H9 (cell line): ENCODE measurements around the gene PPP1R12A. TPM values are rescaled to one million over a fixed set of nuclear protein-coding genes. Genes with fewer than 3 reads are reported as not detected.

Experiments used
- DNase-seq: peaks from one replicate; pipeline ENCODE4 v3.0.0-alpha.2; 2017
- H2AFZ ChIP-seq: one replicate; pipeline ENCODE4 v1.6.1; 2013; ENCODE audit warnings: mild to moderate bottlenecking, low read length, control low read depth, moderate library complexity
- H2AK5ac ChIP-seq: 2 replicates; pipeline ENCODE4 v1.6.1; 2013; ENCODE audit warnings: low read length, control low read depth, mixed read lengths; ENCODE audit not compliant: insufficient read length
- H2BK120ac ChIP-seq: one replicate; pipeline ENCODE4 v1.6.1; 2013; ENCODE audit warnings: low read depth, mild to moderate bottlenecking, low read length, control low read depth, inconsistent platforms; ENCODE audit not compliant: poor library complexity, severe bottlenecking
- H2BK12ac ChIP-seq: 2 replicates; pipeline ENCODE4 v1.6.1; 2013; ENCODE audit warnings: low read length, control low read depth, mixed read lengths, low read depth; ENCODE audit not compliant: insufficient read length
- H2BK15ac ChIP-seq: 2 replicates; pipeline ENCODE4 v1.6.1; 2013; ENCODE audit warnings: low read depth, low read length, control low read depth
- H2BK20ac ChIP-seq: one replicate; pipeline ENCODE4 v1.6.1; 2013; ENCODE audit warnings: low read depth, mild to moderate bottlenecking, low read length, control low read depth, inconsistent platforms; ENCODE audit not compliant: poor library complexity, severe bottlenecking
- H2BK5ac ChIP-seq: 2 replicates; pipeline ENCODE4 v1.6.1; 2013; ENCODE audit warnings: low read length, control low read depth, mixed read lengths; ENCODE audit not compliant: insufficient read length
- H3K14ac ChIP-seq: 2 replicates; pipeline ENCODE4 v1.6.1; 2013; ENCODE audit warnings: low read length, control low read depth; ENCODE audit not compliant: insufficient read depth
- H3K18ac ChIP-seq: 2 replicates; pipeline ENCODE4 v1.6.1; 2013; ENCODE audit warnings: low read depth, mild to moderate bottlenecking, mixed read lengths, low read length, control low read depth; ENCODE audit not compliant: insufficient read length
- H3K23ac ChIP-seq: 2 replicates; pipeline ENCODE4 v1.6.1; 2013; ENCODE audit warnings: low read length, control low read depth, mixed read lengths, low read depth; ENCODE audit not compliant: insufficient read length
- H3K23me2 ChIP-seq: 2 replicates; pipeline ENCODE4 v1.6.1; 2013; ENCODE audit warnings: low read depth, mild to moderate bottlenecking, mixed read lengths, low read length, control low read depth; ENCODE audit not compliant: insufficient read length, poor library complexity, severe bottlenecking
- H3K27ac ChIP-seq: 2 replicates; pipeline ENCODE4 v1.5.1; 2013; ENCODE audit warnings: low read length, control low read depth, mixed read lengths, low read depth; ENCODE audit not compliant: insufficient read length
- H3K27me3 ChIP-seq: 2 replicates; pipeline ENCODE4 v1.6.1; 2013; ENCODE audit warnings: low read length, control low read depth, inconsistent platforms; ENCODE audit not compliant: insufficient read depth
- H3K4ac ChIP-seq: 2 replicates; pipeline ENCODE4 v1.6.1; 2013; ENCODE audit warnings: low read depth, mild to moderate bottlenecking, control low read depth, inconsistent platforms, low read length, moderate library complexity
- H3K4me1 ChIP-seq: 2 replicates; pipeline ENCODE4 v1.6.1; 2013; ENCODE audit warnings: low read length, control low read depth, inconsistent platforms; ENCODE audit not compliant: insufficient read depth
- H3K4me2 ChIP-seq: 2 replicates; pipeline ENCODE4 v1.6.1; 2013; ENCODE audit warnings: low read length, control low read depth, mixed read lengths; ENCODE audit not compliant: insufficient read length, insufficient read depth
- H3K56ac ChIP-seq: 2 replicates; pipeline ENCODE4 v1.6.1; 2013; ENCODE audit warnings: low read depth, mild to moderate bottlenecking, mixed read lengths, low read length, control low read depth; ENCODE audit not compliant: insufficient read length
- H3K79me1 ChIP-seq: 2 replicates; pipeline ENCODE4 v1.6.1; 2013; ENCODE audit warnings: low read depth, mild to moderate bottlenecking, moderate library complexity, low read length, control low read depth, inconsistent platforms; ENCODE audit not compliant: insufficient read depth, poor library complexity, severe bottlenecking
- H3K79me2 ChIP-seq: 2 replicates; pipeline ENCODE4 v1.6.1; 2013; ENCODE audit warnings: low read length, control low read depth, inconsistent platforms; ENCODE audit not compliant: insufficient read depth
- H3K9ac ChIP-seq: 2 replicates; pipeline ENCODE4 v1.6.1; 2013; ENCODE audit warnings: low read length, control low read depth, mixed read lengths; ENCODE audit not compliant: insufficient read length; ENCODE audit errors: extremely low read depth
- H3K9me3 ChIP-seq: one replicate; pipeline ENCODE4 v1.6.1; 2013; ENCODE audit warnings: low read depth, low read length, inconsistent platforms; ENCODE audit not compliant: control insufficient read depth
- H3T11ph ChIP-seq: one replicate; pipeline ENCODE4 v1.6.1; 2013; ENCODE audit warnings: mild to moderate bottlenecking, low read length, control low read depth, inconsistent platforms
- H4K20me1 ChIP-seq: one replicate; pipeline ENCODE4 v1.6.1; 2013; ENCODE audit not compliant: control insufficient read depth, insufficient read length, insufficient read depth
- H4K5ac ChIP-seq: 2 replicates; pipeline ENCODE4 v1.6.1; 2013; ENCODE audit warnings: low read depth, mild to moderate bottlenecking, mixed read lengths, low read length, control low read depth; ENCODE audit not compliant: insufficient read length
- H4K8ac ChIP-seq: replicated peaks from 2 replicates; pipeline ENCODE4 v1.6.1; 2013; ENCODE audit warnings: low read length, control low read depth, mixed read lengths, low read depth; ENCODE audit not compliant: insufficient read length
- H4K91ac ChIP-seq: 2 replicates; pipeline ENCODE4 v1.6.1; 2013; ENCODE audit warnings: low read depth, mild to moderate bottlenecking, moderate library complexity, mixed read lengths, low read length, control low read depth; ENCODE audit not compliant: insufficient read length
- H3K27ac Mint-ChIP-seq, 3 experiments: 2 replicates in 2 of 3; 3 replicates in 1 of 3; pipeline ENCODE4 v1.8.0; 2020 to 2021; ENCODE audit warnings: mixed read lengths in 3 of 3, mild to moderate bottlenecking in 1 of 3, moderate library complexity in 1 of 3
- H3K27me3 Mint-ChIP-seq: 2 replicates; pipeline ENCODE4 v1.8.0; 2021; ENCODE audit warnings: low read depth, mild to moderate bottlenecking, moderate library complexity, mixed read lengths
- H3K36me3 Mint-ChIP-seq, 3 experiments: 2 replicates in 2 of 3; 3 replicates in 1 of 3; pipeline ENCODE4 v1.8.0; 2020 to 2021; ENCODE audit warnings: low read depth in 3 of 3, mixed read lengths in 3 of 3; ENCODE audit not compliant: insufficient read depth in 1 of 3
- H3K4me1 Mint-ChIP-seq, 2 experiments: 2 replicates each; pipeline ENCODE4 v1.8.0; 2020; ENCODE audit warnings: mixed read lengths in 2 of 2
- H3K4me3 Mint-ChIP-seq, 2 experiments: 2 replicates in 1 of 2; 3 replicates in 1 of 2; pipeline ENCODE4 v1.8.0; 2020 to 2021; ENCODE audit warnings: mild to moderate bottlenecking in 2 of 2, mixed read lengths in 2 of 2, moderate library complexity in 1 of 2
- H3K9me3 Mint-ChIP-seq, 2 experiments: 2 replicates in 1 of 2; 3 replicates in 1 of 2; pipeline ENCODE4 v1.8.0; 2020; ENCODE audit warnings: mild to moderate bottlenecking in 2 of 2, mixed read lengths in 2 of 2, moderate library complexity in 1 of 2
- CTCF ChIP-seq: fragments of 200-600 bp; sonication (generic); conservative IDR thresholded peaks from 3 replicates; pipeline ENCODE4 v1.8.0; 2021; ENCODE audit warnings: antibody characterized with exemption, mild to moderate bottlenecking
- WGBS: extraction: QIAGEN DNeasy Blood & Tissue Kit; methylation state at CpG from one replicate; pipeline ENCODE4 v1.1.7; 2013; ENCODE audit warnings: missing lambda C conversion rate, low lambda C conversion rate, mixed read lengths; ENCODE audit not compliant: insufficient read length; ENCODE audit errors: extremely low coverage; 5-methylcytosine and 5-hydroxymethylcytosine counted together
- total RNA-seq: library from RNA; stranded (reverse); gene quantifications from 2 replicates; pipeline ENCODE4 v1.2.1, GENCODE V29; 2021

The PPP1R12A gene
- total RNA-seq, 1 experiment from 2014 or later, result 93.5 TPM

- peaks cover 17 to 28% of the 10 kb centered on the region in 2 experiments for H3K4me1 Mint-ChIP-seq
- H2BK15ac ChIP-seq, result no peak overlapping the region
- H3K36me3 Mint-ChIP-seq, result peaks cover 3 to 4% (median 3%) of the 10 kb centered on the region in 3 experiments; a peak in 1 of 7 replicates
- no peak overlapping the region for H3K18ac ChIP-seq
- DNase-seq, result no peak
- H3K4me3 Mint-ChIP-seq, result no peak overlapping the region
- H4K8ac ChIP-seq, result no peak overlapping the region
- no peak overlapping the region for H3K4me2 ChIP-seq
- H3K27ac ChIP-seq, result no peak overlapping the region
- H3K4me1 ChIP-seq, result no peaks in the 10 kb centered on the region
- no peak overlapping the region for H3K23ac ChIP-seq
- H3K27ac Mint-ChIP-seq, result peak overlapping the region in 2 of 3 experiments; percentile 1 to 93; a peak in 3 of 7 replicates
- H2AFZ ChIP-seq, result no peak overlapping the region
- no CpG with 5 or more reads among the region's 1 CpG for WGBS
- no peak overlapping the region for H3K14ac ChIP-seq
- peaks cover 2% of the 10 kb centered on the region; the same call in 1 of the 2 replicates for H3K79me2 ChIP-seq
- no peaks in the 10 kb centered on the region for H3K9me3 Mint-ChIP-seq
- no peaks in the 10 kb centered on the region for H3K9me3 ChIP-seq
- H4K91ac ChIP-seq, result no peak overlapping the region
- no peak overlapping the region for H3K9ac ChIP-seq
- no peak overlapping the region for H2BK12ac ChIP-seq
- no peak overlapping the region for H2BK20ac ChIP-seq
- H3K79me1 ChIP-seq, result no peaks in the 10 kb centered on the region
- no peak overlapping the region for H2BK5ac ChIP-seq
- H3K27me3 ChIP-seq, result no peaks in the 10 kb centered on the region
- no peaks in the 10 kb centered on the region for H4K20me1 ChIP-seq
- no peak for TF ChIP-seq CTCF
- H3K23me2 ChIP-seq, result no peaks in the 10 kb centered on the region
- no peak overlapping the region for H2BK120ac ChIP-seq
- H3K27me3 Mint-ChIP-seq, result no peaks in the 10 kb centered on the region
- no peak overlapping the region for H2AK5ac ChIP-seq
- no peak overlapping the region for H4K5ac ChIP-seq
- no peak overlapping the region for H3T11ph ChIP-seq
- H3K4ac ChIP-seq, result no peak overlapping the region
- no peak overlapping the region for H3K56ac ChIP-seq
Measured at GRCh38 chr12:79887890-79888289, 47.0 kb downstream of the PPP1R12A start.
